HT1080 (cell line): Measurements from ENCODE around the gene SEC14L6. TPM values are rescaled to one million over a fixed set of nuclear protein-coding genes. Genes with fewer than 3 reads are reported as not detected.
A peak's percentile ranks its signal among the peaks of the same experiment; 100 is the strongest.
"Not testable (repeated sequence)": the region's sequence is repeated elsewhere in the genome, so short reads cannot be mapped to it uniquely, and the experiment has no call there.

Source experiments
- DNase-seq: peaks from one replicate; pipeline ENCODE4 v3.0.0-alpha.2; 2015; ENCODE audit warnings: low read depth
- total RNA-seq: library from RNA; depleted of rRNA; stranded (reverse); fragments of >200 nt; shearing (Covaris generic); gene quantifications from 2 replicates; pipeline ENCODE4 v1.2.3, GENCODE V29; 2014

The SEC14L6 gene
- total RNA-seq, 1 experiment from 2014 or later = not detected

GRCh38 chr22:30567277-30567676 is 20.7 kb upstream of the SEC14L6 start:
- DNase-seq = not testable (repeated sequence)

GRCh38 chr22:30566125-30566524 is 19.6 kb upstream of the SEC14L6 start:
- DNase-seq = no peak

- no peak for DNase-seq
Observed at GRCh38 chr22:30565341-30565740, 18.8 kb upstream of the SEC14L6 start.

GRCh38 chr22:30564761-30565119 is 18.2 kb upstream of the SEC14L6 start:
- DNase-seq = no peak

DNA sequence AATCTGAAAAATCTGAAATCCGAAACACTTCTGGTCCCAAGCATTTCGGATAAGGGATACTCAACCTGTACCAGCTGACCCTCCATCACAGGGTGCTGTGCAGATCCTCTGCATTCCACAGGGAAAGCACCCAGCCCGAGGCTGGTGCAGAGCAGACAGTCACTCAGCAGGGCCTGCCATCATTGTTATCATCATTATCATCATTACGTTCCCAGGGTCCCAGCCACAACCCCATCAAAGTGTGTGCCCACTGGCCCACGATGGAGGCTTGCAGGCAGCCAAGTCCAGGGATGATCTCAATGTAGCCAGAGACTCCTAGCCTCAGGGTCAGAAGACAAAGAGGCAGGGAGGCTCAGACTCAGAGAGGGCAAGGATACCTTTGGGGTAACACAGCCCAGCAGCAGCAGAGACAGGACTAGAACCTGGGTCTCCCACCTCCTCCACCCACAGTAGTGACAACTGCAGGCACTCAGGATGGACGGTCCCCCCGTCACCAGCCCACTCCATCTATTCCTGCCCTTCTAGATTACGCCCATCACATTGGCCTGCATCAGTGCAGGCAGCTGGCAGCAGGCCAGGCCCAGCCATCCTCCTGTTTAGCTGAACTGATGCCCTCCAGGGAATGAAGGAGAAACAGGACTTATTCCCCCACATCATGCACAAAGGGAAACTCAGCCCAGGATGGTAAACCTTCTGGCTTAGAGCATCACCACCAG is 17.7 kb upstream of the SEC14L6 start:
- DNase-seq = no peak

DNA sequence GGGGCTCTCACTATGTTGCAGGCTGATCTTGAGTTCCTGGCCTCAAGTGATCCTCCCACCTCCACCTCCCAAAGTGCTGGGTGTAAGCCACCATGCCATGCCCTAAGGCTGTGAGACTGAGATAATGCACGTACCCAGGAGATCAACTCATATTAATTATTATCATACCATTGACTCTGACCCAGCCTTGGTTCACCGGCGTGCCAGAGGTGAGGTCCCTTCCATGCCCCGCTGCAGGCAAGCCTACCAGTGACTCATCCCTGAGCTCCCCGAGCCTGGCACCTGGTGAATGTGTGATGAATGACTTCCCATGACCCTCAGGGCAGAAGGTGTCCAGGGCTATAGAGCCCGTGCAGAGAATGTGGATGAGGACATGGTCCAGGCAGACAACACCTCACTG is 15.8 kb upstream of the SEC14L6 start:
- no peak for DNase-seq

DNA sequence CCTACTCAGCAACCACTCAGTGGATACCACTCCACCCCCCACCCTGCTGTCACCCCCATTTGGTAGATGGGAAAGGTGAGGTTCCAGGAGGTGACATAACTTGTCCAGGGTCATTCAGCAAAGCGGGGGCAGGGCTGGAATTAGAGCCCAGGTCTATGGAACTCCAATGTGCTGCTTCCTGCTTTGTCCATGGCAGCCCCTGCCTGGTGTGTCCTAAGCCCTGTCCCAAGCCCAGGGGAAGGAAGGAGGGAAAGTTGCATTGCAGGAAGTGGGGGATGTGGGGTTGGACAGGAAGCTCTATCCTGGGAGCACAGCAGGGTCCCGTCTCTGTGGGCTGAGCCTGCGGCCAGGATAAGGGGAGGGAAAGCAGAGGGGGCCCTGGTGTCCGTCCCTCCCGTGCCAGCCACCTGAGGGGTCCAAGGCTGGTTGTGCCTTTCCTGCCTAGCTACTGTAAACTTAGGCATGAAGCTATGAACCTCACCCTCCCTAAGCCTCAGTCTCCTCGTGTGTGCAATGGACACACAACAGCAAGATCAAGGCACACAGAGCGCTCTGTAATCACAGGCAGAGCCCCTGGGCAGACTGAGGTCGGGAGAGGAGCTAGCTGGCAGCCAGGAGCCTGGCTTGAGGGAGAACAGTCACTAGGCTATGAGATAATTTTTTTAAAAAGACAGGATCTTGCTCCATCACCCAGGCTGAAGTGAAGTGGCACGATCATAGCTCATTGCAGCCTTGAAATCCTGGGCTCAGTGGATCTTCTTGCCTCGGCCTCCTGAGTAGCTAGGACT is 15.1 kb upstream of the SEC14L6 start:
- DNase-seq = peak; percentile 40

- DNase-seq = not testable (repeated sequence)
Observed at GRCh38 chr22:30560643-30561202, 14.2 kb upstream of the SEC14L6 start.

- no peak for DNase-seq
Observed at GRCh38 chr22:30559889-30560288, 13.3 kb upstream of the SEC14L6 start.

DNA sequence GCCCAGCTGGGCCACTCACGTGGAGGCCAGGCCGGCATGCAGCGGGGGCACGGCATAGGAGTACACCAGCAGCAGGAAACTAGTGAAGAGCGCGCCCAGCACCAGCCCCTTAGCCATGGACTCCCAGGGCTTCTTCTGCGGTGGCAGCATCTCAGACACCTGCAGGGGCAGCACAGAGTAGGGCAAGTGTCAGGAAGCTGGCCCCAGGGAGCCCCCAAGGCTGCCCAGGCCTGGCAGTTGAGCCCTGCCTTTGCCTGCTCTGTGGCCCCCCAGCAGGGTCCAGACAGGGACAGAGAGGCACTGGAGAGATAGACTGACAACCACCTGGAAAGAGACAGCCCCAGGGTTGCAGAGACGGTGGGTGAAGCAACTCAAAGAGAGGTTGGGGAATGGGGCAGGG is 10.7 kb upstream of the SEC14L6 start:
- DNase-seq = no peak

GRCh38 chr22:30556388-30556787 is 9.8 kb upstream of the SEC14L6 start:
- no peak for DNase-seq

GRCh38 chr22:30555282-30556210 is 9.0 kb upstream of the SEC14L6 start:
- DNase-seq = no peak

DNA sequence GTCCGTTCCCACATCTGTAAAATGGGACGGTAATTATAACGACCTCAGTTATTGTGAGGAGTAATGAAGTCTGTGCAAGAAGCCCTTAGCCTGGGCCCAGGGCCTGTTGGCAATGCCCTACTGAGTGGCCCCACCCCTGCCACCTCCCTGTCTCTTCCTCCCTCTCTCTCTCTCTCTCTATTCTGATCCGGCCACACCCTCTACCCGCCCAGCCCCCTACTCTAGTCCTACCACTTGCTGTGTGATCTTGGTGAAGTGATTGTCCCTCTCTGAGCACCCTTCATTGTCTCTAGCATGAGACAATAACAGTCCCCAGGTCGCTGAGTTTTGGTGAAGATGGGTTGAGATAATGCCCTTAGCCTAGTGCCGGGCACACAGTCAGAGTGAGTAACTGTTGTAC is 7.4 kb upstream of the SEC14L6 start:
- DNase-seq = no peak

GRCh38 chr22:30552719-30553118 is 6.2 kb upstream of the SEC14L6 start:
- DNase-seq = no peak

- DNase-seq = not testable (repeated sequence)
Observed at GRCh38 chr22:30551813-30552212, 5.3 kb upstream of the SEC14L6 start.

- DNase-seq = no peak
Observed at GRCh38 chr22:30547188-30547587, 647 bp upstream of the SEC14L6 start.

GRCh38 chr22:30542811-30543188 is 3.7 kb downstream of the SEC14L6 start:
- no peak for DNase-seq

DNA sequence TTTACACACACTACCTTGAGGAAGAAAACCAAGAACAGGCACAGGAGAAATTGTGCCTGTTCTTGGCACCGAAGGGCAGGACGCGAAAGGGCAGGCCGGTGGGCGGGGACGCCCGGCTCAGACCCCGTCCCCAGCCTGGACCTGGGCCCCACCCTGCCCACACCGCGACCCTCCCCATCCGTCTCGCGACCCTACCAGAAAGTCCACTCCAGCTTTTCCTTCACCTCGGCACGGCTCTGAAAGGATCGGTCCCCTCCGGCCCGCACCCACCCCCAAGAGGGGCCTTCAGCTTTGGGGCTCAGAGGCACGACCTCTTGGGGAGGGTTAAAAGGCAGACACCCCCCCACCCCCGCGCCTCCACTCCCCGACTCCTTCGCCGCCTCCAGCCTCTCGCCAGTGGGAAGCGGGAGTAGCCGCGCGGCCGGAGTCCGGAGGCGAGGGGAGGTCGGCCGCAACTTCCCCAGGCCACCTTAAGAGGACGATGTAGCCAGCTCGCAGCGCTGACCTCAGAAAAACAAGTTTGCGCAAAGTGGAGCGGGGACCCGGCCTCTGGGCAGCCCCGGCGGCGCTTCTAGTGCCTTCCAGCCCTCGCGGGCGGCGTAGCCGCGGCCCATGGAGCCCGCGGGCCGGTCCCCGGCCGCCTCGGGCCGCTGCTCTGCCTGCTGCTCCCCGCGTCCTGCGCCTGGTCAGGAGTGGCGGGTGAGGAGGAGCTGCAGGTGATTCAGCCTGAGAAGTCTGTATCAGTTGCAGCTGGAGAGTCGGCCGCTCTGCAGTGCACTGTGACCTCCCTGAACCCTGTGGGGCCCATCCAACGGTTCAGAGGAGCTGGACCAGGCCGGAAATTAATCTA is 4.4 kb downstream of the SEC14L6 start:
- DNase-seq = no peak

DNA sequence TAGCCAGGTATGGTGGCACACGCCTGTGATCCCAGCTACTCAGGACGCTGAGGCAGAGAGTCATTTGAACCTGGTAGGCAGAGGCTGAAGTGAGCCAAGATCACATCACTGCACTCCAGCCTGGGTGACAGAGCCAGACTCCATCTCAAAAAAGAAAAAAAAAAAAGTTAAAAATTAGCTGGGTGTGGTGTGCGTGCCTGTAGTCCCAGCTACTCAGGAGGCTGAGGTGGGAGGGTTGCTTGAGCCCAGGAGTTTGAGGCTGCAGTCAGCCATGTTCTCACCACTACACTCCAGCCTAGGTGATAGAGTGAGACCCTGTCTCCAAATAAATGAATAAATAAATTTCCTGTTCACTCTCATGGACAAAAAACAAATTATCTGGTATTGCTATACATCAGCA is 5.0 kb downstream of the SEC14L6 start:
- DNase-seq = not testable (repeated sequence)

DNA sequence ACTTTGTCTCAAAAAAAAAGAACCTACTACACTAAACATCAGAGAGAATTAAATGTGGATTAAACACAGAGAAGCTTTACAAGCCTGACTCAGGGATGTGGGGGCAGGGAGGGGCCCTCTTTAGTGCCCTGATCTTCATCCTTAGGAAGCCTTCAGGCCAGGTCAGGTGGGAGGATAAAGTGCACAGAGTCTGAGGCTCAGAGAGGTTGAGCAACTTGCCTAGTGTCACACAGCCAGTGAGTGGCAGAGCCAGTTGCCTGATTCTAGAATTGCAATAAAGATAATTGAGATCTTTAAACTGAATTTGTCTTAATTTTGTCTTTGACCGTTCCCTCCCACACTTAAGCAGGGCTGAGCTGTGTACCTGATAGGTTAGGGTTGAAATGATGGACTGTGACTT is 7.2 kb downstream of the SEC14L6 start:
- no peak for DNase-seq

DNA sequence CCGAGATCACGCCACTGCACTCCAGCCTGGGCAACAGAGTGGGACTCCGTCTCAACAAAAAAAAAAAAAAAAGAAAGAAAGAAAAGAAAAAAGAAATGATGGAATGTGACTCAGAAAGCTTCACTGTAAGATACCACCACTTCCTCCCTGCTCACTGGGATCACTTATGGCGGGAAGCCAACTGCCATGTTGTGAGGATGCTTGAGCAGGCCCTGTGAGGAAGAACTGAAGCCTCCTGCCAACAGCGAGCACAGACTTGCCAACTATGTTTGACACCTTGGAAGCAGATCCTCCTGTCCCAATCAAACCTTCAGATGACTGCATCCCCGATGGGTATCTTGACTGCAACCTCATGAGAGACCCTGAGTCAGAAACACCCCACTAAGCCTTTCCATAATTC is 8.3 kb downstream of the SEC14L6 start:
- peak; percentile 60 for DNase-seq
